Nephron (organoid): ENCODE results near the gene TRIM42.

Source experiments
- H3K27ac Mint-ChIP-seq, 3 experiments: 2 replicates each; pipeline ENCODE4 v1.8.0; 2020; ENCODE audit warnings: mixed read lengths in 3 of 3, mild to moderate bottlenecking in 2 of 3, moderate library complexity in 1 of 3
- H3K27me3 Mint-ChIP-seq: 2 replicates; pipeline ENCODE4 v1.8.0; 2021; ENCODE audit warnings: low read depth, mild to moderate bottlenecking, moderate library complexity, mixed read lengths
- H3K36me3 Mint-ChIP-seq: 2 replicates; pipeline ENCODE4 v1.8.0; 2020; ENCODE audit warnings: low read depth, mixed read lengths
- H3K4me1 Mint-ChIP-seq: 2 replicates; pipeline ENCODE4 v1.8.0; 2020; ENCODE audit warnings: mixed read lengths
- H3K4me3 Mint-ChIP-seq, 3 experiments: 2 replicates each; pipeline ENCODE4 v1.8.0; 2020; ENCODE audit warnings: mild to moderate bottlenecking in 3 of 3, mixed read lengths in 3 of 3, moderate library complexity in 2 of 3
- H3K9me3 Mint-ChIP-seq: 2 replicates; pipeline ENCODE4 v1.8.0; 2020; ENCODE audit warnings: mixed read lengths
- TF ChIP-seq, protein P1 (sequence below), 3 experiments: fragments of 200-600 bp; sonication (generic); IDR thresholded peaks; one replicate each; pipeline ENCODE4 v1.5.0; 2021; ENCODE audit warnings: antibody characterized with exemption in 3 of 3; ENCODE audit not compliant: unreplicated experiment in 3 of 3

The TRIM42 gene

DNA sequence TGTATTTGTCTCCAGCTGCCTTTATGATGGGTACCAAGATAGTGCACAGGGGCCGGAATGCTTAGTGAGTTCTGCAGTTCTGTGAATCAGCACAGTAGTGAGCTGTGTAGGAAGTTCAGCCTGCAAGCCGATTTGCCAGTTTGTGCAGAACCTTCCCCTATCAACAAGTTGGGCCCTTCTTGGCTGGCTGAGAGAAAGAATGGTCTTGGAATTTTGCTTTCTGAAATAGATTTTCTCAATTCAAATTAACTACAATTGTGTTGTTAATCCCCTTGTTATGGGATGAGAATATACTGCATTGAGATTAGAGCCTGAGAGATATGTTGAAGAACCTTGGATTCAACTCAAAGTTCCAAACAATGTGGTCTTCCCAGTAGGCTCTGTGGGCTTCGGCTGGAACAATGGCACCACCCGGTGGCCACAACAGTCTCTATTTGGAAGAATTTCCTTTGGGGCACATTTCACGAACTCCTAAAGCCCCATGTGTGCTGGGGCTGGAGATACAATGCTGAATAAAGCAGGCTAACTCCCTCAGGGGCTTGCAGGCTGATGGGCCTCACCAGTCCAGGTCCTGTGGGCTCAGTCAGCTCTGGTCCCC, 59.1 kb downstream of the TRIM42 start:
- H3K9me3 Mint-ChIP-seq: peaks cover 3% of the 10 kb centered on the region
- no peaks in the 10 kb centered on the region for H3K36me3 Mint-ChIP-seq
- peaks cover 17% of the 10 kb centered on the region for H3K27me3 Mint-ChIP-seq
- TF ChIP-seq, protein P1, sequence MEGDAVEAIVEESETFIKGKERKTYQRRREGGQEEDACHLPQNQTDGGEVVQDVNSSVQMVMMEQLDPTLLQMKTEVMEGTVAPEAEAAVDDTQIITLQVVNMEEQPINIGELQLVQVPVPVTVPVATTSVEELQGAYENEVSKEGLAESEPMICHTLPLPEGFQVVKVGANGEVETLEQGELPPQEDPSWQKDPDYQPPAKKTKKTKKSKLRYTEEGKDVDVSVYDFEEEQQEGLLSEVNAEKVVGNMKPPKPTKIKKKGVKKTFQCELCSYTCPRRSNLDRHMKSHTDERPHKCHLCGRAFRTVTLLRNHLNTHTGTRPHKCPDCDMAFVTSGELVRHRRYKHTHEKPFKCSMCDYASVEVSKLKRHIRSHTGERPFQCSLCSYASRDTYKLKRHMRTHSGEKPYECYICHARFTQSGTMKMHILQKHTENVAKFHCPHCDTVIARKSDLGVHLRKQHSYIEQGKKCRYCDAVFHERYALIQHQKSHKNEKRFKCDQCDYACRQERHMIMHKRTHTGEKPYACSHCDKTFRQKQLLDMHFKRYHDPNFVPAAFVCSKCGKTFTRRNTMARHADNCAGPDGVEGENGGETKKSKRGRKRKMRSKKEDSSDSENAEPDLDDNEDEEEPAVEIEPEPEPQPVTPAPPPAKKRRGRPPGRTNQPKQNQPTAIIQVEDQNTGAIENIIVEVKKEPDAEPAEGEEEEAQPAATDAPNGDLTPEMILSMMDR (IDR thresholded peaks at IDR 0.05; ENCODE audit: unreplicated experiment in 3 of 3): peak; percentile 36 to 58 (median 50)
- H3K4me1 Mint-ChIP-seq: no peaks in the 10 kb centered on the region
- H3K4me3 Mint-ChIP-seq: no peak overlapping the region
- H3K27ac Mint-ChIP-seq: no peak overlapping the region

- no peaks in the 10 kb centered on the region for H3K4me1 Mint-ChIP-seq
- TF ChIP-seq, protein P1 (IDR thresholded peaks at IDR 0.05; ENCODE audit: unreplicated experiment in 3 of 3): no peak
- no peaks in the 10 kb centered on the region for H3K36me3 Mint-ChIP-seq
- H3K27me3 Mint-ChIP-seq: peaks cover 4% of the 10 kb centered on the region
- peaks cover 2% of the 10 kb centered on the region for H3K9me3 Mint-ChIP-seq
- H3K4me3 Mint-ChIP-seq: no peak overlapping the region
- no peak overlapping the region for H3K27ac Mint-ChIP-seq
Measured at GRCh38 chr3:140742116-140742515, 64.3 kb downstream of the TRIM42 start.

GRCh38 chr3:140748171-140748570, 70.3 kb downstream of the TRIM42 start:
- Mint-ChIP-seq H3K4me1 (no peaks in the 10 kb centered on the region), H3K27me3 (peaks cover 34% of the 10 kb centered on the region), H3K27ac (no peak overlapping the region), H3K36me3 (no peaks in the 10 kb centered on the region), H3K4me3 (no peak overlapping the region), H3K9me3 (peaks cover 2% of the 10 kb centered on the region)
- TF ChIP-seq, protein P1 (IDR thresholded peaks at IDR 0.05; ENCODE audit: unreplicated experiment in 3 of 3): no peak

- H3K4me1 Mint-ChIP-seq: no peaks in the 10 kb centered on the region
- H3K9me3 Mint-ChIP-seq: peaks cover 2% of the 10 kb centered on the region
- no peaks in the 10 kb centered on the region for H3K36me3 Mint-ChIP-seq
- H3K27me3 Mint-ChIP-seq: peaks cover 38% of the 10 kb centered on the region
- TF ChIP-seq, protein P1 (IDR thresholded peaks at IDR 0.05; ENCODE audit: unreplicated experiment in 3 of 3): no peak
- H3K4me3 Mint-ChIP-seq: no peak overlapping the region
- H3K27ac Mint-ChIP-seq: no peak overlapping the region
Measured at GRCh38 chr3:140748903-140749302, 71.0 kb downstream of the TRIM42 start.
